HG03097 (cell line): Measurements from ENCODE around the gene RGS3.
"Not testable (repeated sequence)": the region's sequence is repeated elsewhere in the genome, so short reads cannot be mapped to it uniquely, and the experiment has no call there.

ENCODE experiments used
- ATAC-seq: cut with Tn5 transposase; IDR thresholded peaks from one replicate; pipeline ENCODE4 v1.9.1; 2021; ENCODE audit not compliant: unreplicated experiment, low FRiP score

Gene RGS3

DNA sequence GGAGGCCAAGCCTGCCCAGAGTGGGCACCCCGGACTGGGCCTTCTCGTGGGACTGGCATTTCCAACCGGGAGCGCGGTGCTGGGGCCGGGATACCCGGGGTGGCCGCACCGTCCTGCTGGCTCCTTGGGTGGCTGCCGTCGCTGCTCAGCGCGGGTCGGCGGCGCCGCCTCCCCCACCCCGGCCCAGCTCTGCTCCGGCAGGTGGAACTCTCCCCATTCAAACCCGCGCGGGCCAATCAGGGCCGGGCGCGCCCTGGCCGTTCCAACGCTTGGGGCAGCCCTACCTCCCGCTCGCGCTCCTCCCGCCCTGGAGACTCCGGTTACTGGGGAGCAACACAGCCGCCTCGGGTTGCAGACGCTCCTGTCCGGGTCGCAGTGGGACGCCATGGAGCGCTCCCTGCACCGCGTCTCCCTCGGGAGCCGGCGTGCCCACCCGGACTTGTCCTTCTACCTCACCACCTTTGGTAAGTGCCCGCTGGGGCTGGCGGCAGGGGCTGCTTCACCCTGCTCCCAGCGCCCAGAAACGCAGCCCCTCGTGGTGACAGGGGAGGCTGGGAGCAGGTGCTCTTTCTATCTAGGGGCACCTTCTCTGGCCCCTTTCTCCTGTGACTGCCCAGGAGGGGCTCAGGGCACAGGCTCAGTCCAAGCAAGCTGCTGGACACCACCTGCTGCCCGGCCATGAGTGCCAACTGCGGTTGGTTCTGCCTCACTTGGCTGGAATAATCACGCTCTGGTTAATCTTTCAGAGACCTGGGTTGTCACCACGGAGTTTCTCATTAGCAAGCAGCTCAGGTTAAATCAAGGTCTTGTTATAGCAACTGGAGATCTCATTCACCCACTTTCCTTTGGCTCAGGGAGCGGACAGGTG is at the start of gene RGS3:
Gene RGS3, plus strand, starts transcription at position 310 of the 868 bp plus-strand sequence. Its CDS starts 76 bp downstream, at position 386.
- no peak for ATAC-seq

DNA sequence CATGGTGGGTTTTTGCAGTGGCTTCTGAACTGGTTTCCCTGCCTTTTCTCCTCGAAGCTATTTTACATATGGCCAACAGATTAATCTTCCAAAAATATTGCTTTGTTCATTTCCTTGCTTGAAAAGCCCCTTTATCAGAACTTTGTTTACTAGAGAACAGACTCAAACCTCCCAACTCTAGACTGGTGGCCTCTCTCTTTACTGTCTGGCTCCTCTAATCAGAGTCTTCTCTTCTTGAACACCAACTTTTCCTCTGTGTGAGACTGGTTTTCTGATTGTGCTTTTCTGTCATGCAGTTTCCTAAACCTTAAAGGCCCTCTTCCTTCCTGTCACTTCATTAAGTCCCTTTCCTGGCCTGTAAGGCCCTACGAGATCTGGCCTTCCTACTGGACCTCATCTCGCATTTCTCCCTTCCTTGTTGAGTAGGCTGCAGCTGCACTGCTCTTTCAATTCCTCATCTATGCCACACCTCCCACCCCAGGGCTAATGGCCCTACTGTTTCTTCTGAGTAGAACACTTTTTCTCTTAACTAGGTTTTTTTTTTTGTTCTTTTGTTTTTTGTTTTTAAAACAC is 47.3 kb upstream of the RGS3 start:
- peak; percentile 54 for ATAC-seq

DNA sequence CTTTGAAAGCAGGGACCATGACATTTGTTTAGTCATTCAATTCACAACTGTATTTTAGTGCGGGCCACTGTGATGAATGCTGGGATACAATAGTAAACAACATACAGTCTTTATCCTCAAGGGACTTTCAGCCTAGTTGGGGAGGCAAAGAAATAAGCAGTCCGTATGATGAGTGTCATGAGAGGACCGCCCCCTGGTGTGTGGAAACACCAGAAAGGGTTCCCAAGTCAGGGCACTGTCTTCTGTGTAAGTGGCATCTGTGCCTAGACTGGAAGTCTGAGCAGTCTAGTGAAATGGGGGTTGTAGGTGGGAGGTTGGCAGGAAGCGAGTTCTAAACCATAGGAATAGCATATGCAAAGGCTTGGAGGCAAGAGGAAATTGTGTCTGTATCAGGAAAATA is 46.2 kb upstream of the RGS3 start:
- no peak for ATAC-seq

DNA sequence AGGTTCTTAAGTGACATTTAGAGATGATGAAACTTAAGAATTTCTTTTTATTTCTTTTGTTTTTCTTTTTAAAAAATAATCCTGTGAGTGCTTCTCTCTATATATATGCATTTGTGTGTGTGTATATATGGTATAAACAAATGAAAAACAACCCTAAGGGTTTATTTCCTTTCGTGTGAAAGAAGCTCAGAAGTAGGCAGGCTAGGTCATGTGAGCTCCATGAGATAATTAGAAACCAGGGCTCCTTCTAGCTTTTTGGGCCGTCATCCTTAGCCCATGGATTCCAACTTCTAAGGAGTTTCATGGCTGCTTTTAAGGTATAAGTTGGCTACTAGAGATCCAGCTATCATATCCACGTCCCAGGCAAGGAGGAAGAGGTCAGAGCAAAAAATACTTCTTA is 41.8 kb upstream of the RGS3 start:
- ATAC-seq: no peak

DNA sequence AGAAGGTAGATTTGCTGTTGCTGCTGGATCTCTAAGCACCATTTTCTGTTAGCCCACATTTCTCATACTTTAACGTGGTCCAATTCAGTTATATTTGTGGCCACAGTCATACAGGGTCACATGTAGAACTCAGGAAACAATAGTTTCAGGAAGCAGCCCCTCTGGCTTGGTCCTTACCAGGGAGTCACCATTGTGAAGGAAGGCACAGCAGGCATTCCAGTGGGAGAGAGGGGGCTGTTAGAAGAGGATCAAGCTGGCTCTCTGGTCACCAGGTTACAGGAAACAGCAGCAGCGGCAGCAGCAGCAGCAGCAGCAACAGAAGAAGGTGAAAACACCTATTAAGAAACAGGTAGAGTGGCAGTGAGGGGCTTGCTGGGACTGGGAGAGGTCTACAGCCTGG is 38.5 kb upstream of the RGS3 start:
- no peak for ATAC-seq

DNA sequence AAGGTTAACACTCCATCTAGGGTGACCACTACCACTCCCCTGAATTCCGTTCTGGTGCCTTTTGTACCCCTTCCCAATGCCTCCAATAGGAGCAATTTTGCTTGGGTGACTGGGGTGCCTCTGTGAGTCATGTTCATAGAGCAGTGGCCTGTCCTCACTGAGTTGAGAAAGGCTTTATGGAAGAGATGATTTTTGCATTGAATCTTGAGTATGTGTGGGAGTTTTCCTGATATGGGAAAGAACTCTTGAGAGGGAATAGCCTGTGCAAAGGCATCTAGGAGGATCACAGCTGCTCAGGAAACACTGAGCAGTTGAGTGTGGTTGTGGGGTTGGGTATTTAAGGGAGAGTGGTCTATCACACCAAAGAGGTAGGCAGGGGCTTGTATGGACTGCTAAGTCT is 36.8 kb upstream of the RGS3 start:
- ATAC-seq: no peak

DNA sequence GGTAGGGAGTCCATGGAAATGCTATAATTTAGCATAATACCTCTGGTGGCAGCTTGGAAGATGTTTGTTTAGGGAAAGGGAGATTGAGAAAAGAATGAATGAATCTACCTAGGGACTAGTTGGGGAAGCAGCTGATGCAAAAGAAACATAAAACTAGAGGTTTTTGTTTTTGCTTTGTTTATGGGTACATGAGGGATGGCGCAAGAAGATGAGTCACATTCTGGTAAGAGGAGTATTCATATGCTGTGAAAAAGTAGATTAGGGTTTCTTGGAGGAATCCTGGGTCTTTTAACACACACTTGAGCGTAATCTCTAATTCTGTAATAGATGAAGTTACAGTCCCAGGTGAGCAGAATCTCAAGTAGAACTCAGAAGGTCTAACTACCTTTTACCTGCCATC is 35.9 kb upstream of the RGS3 start:
- ATAC-seq: no peak

DNA sequence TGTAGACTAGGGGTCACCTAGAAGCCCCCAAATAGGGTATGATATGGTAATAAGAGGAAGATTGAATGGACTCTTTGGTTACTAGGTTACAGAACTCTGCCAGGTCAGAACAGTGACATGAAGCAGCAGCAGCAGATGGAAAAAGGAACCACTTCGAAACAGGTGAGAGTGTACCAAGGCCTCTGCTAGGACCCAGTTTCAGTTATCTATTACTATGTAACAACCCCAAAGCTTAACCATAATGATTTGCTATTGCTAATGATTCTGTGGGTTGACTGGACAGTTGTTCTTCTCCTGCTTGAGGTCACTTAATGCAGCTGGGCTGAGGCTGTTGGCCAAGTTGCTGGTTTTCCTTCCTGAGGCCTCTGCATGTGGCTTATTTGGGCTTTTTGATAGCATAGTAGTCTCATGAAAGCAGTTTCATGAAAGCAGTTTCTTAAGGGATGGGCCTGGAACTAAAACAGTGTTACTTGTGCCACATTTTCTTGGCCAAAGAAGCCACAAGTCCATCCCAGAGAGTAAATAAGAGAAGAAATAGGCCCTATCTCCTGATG is 35.4 kb upstream of the RGS3 start:
- ATAC-seq: no peak

DNA sequence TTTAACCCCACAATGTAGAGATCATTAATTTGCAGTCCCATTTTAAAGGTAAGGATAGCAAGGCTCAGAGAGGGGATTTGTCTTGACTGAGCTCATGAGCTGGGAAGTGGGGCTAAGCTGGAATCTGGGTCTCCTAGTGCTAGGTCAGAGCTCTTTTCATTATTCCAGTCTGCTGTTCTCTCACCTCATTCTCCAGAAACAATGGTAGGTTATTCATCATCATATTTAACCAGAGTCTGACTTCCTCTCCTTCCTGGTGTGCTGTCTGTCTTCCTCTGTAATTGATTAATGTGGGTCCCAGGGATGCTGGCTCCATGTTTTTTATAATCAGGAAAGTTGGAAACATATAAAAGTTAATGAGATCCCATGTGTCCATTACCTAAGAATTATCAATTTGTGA is 32.3 kb upstream of the RGS3 start:
- no peak for ATAC-seq

DNA sequence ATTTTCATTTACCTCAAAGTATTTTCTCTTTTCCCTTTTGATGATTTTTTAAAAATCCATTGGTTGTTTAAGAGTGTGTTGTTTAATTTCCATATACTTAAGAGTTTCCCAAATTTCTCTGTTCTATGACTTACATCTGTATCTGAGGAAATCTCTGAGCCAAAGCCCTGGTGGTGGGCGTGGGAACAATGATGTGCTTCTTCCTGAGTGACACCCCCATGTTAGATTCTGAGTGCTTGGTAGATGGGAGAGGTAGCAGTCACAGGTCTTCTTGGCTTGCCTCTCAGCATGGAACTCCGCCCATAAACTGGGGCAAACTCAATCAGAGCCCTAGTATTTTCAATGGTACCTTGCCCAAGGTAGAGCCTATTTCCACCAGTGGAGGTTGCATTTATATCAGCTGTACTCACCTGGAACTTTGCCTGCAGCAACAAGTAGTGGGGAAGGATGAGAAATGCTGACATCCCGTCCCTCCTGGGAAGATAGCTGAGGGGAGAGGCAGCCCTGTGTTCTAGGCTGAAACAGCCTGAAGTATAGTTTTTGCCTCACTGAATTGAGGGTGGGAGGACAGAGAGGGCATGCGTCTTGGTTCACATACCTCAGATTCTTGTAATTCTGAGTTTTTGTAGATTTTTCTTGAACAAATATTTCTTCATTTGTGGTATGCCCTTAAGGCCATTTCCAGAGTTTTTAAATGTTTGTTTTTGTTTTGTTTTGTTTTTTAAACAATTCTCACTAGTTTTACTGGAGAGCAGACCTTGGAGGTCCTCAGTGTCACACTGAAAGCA is 26.6 kb upstream of the RGS3 start:
- no peak for ATAC-seq

DNA sequence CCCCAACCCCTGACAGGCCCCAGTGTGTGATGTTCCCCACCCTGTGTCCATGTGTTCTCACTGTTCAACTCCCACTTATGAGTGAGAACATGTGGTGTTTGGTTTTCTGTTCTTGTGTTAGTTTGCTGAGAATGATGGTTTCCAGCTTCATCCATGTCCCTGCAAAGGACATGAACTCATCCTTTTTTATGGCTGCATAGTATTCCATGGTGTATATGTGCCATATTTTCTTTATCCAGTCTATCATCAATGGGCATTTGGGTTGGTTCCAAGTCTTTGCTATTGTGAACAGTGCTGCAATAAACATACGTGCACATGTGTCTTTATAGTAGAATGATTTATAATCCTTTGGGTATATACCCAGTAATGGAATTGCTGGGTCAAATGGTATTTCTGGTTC is 25.8 kb upstream of the RGS3 start:
- ATAC-seq: not testable (repeated sequence)

DNA sequence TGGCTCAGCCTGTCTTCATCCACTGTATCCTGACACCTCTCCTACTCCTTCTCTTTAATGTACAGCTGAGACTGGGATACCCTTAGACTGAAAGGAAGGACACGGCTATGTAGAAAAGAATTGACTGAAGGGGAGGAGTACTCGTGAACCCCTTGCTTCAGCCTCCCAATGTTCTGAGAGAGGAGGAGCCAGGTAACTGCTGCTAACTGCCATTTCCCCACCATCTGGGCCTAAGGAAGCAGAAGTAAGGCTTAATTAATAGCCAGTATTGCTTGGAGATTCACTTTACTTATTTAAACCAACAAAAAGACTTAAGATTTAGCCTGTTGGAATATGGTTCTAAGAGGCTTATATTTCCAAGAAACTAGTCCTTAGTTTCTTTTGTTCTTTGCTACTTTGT is 18.8 kb upstream of the RGS3 start:
- ATAC-seq: no peak

DNA sequence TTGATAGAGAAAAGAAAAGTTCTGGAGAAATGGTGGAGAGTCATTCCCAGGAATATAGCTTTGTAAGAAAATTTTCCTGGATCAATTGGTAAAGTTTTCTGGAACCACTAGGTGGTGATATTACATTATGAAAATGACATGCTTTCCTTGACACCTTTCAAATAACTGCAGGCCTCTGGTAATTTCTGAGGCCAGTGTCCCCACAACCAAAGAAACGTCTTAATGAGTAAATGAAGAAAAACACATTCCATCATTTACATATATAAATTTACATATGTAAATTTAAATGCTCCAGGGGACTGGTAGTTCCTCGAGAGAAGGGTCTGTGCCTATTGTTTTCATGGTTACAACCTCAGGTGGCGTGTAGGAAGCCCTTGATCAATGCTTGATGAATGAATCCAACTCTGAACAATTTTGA is 17.2 kb upstream of the RGS3 start:
- no peak for ATAC-seq

DNA sequence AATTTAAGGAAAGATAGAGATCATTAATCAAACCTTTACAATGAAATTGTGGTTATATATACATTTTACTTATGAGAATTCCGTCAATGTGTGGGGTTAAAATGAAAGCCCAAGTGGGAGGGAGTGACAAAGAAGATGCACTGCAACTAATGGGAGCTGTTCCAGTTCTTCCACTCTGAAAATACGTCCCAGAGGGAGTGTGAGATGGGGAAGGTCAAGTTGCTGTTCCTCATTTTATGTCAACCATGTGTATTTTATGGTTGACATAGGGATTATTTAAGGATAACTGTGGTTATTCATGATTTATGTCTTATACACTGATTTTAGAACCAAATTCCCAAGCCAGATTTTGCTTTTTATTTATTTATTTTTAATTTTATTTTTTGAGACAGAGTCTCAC is 14.2 kb upstream of the RGS3 start:
- ATAC-seq: no peak

DNA sequence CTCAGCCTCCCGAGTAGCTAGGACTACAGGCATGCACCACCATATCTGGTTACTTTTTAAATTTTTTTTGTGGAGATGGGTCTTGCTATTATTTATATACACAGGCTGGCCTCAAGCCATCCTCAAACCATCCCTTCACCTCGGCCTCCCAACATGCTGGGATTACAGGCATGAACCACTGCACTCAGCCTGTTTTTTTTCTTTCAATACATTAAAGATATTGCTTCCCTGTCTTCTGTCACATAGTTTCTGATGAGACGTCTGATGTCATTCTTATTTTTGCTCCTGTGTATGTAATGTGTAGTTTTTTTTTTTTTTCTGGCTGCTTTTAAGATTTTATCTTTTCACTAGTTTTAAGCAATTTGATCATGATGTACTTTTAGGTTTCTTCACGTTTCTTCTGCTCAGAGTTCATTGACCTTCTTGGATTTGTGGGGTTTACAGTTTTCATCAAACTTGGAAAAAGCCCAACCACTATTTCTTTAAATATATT is 11.4 kb upstream of the RGS3 start:
- no peak for ATAC-seq

DNA sequence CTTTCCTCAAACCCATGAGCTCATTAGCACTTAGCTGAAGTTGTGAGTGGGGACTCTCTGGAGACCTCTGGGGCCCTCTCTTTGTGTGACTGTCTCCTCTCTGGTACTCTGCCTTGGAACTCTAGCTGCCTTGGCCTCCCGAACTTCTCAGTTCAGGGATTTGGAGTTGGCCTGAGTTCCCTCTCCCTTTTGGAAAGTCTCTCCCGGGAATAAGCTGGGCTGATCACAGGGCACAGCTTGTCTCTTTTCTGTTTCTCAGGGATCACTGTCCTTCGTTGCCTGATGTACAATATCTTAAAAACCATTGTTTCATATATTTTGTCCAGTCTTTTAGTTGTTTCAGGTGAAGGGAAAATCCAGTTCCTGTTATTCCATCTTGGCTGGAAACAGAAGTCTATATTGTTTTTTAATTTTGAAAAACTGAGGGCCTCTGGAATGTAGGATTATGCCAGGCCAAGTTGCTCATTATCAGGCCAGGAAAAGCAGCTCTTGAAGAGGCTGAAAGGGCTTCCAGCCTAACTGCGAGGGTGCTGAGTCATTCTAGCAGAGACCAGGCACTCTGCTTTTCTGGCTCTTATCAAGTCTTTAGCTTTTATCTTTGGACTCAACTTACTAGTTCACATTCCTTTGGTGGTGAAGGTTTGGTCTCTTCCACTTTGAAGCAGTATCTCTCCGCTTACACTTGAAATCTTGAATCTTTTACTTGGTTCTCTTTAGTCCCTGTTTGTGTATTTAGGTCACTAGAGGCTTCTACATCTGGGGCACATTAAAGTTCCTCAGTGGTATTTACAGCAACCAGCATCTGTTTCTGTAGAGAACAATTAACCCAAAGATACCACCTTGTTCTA is 8.4 kb upstream of the RGS3 start:
- ATAC-seq: no peak

DNA sequence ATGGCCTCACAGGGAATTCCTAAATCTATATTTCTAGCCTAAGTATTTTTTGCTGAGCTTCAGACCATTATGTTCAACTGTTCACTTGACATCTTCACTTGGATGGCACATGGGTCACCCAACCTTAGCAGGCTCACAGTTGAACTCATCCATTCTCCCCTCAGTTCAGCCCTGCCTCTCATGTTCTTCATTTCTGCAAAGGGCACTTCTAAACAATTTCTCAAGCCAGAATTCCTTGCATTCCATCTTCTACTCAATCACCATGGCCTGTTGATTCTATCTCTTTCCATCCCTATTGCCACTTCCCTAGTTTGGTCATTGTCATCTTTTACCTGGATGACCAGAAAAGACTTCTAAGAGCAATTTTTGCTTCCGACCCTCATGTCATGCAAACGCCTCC is 7.3 kb upstream of the RGS3 start:
- ATAC-seq: no peak

DNA sequence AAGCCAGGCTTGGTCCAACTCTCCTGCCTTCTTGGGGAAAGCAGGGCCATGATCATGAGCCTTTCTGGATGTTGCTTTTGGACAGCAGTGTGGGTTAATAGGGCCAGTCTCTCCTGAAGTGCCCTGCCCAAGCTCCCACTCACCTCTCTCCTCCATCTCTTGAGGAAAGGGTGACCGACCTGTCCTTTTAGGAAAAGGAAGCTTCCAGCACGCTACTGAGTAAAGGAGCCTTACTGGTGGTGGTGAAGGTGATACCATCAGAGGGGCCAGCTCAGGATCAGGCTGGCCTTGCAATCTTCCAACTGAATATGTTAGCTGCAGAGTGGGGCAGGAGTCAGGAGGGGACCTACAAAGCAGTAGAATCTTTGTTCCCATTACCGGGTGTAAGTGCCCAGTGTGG is 2.2 kb upstream of the RGS3 start:
- no peak for ATAC-seq

DNA sequence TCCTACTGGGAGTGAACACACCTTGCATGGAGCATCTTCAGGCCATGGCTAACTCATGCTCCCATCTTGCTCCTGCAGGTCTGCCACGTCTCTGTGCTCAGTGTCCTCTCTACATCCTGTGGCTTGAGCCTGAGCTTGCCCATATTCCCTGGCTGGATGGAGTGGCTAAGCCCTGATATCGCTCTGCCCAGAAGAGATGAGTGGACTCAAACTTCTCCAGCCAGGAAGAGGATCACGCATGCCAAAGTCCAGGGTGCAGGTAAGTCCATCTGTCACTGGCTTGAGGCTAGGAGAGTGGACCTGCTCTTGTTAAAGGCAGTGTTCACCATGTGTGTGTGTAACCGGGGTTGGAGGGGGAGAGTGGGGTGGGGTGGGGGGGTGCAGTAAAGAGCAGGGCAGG is 1.6 kb upstream of the RGS3 start:
- ATAC-seq: no peak

DNA sequence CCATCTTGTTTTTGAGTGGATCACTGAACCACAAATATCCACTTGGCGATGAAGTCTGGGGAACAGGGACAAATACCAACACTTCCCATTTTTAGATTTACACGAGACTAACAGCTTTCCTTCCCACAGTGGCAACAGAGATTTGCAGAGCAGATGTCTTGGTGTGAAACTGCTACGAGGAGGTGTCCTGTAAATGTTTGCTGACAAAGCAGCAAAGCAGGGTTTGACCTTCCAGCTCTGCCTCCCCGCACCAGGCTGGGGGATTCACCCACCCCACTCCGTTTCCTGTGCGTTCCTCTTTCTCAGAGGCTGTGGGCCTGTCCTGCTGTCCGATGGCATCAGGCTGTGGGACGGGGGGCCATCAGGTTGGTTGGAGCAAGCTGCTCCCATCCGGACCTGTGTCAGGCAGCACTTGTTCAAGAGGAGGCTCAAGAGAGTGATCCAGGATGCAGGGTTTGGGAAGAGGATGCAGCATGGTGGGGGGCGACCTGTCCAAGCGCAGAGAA is 693 bp upstream of the RGS3 start:
- no peak for ATAC-seq
